Astrocyte (in vitro differentiated cells and primary cell): ENCODE results near the gene KLHL30. TPM values are rescaled to one million over a fixed set of nuclear protein-coding genes. Genes with fewer than 3 reads are reported as not detected.

Experiments
- DNase-seq: peaks from one replicate; pipeline ENCODE4 v3.0.0-alpha.2; 2010; ENCODE audit warnings: low read depth
- FAIRE-seq: peaks from 2 replicates; lab custom pipeline; 2011; peaks lifted over from hg19 to GRCh38; lab: Jason Lieb, UNC
- H2AFZ ChIP-seq: 2 replicates; pipeline ENCODE4 v1.6.0; 2012; ENCODE audit warnings: low read depth, low read length, inconsistent platforms
- H3K27ac ChIP-seq: 2 replicates; pipeline ENCODE4 v1.5.1; 2011; ENCODE audit warnings: low read depth, low read length, inconsistent platforms
- H3K27me3 ChIP-seq: 2 replicates; pipeline ENCODE4 v1.6.0; 2011; ENCODE audit warnings: low read length, inconsistent platforms; ENCODE audit not compliant: insufficient read depth
- H3K36me3 ChIP-seq: 2 replicates; pipeline ENCODE4 v1.5.1; 2011; ENCODE audit warnings: low read length, inconsistent platforms; ENCODE audit not compliant: insufficient read depth
- H3K4me1 ChIP-seq: 2 replicates; pipeline ENCODE4 v1.5.1; 2011; ENCODE audit warnings: low read length, inconsistent platforms; ENCODE audit not compliant: insufficient read depth
- H3K4me2 ChIP-seq: 2 replicates; pipeline ENCODE4 v1.6.0; 2012; ENCODE audit warnings: low read length, inconsistent platforms
- H3K4me3 ChIP-seq: 2 replicates; pipeline ENCODE4 v1.5.1; 2011; ENCODE audit warnings: low read depth, mild to moderate bottlenecking, low read length, inconsistent platforms; ENCODE audit not compliant: insufficient read depth
- H3K79me2 ChIP-seq: 2 replicates; pipeline ENCODE4 v1.6.0; 2012; ENCODE audit warnings: mild to moderate bottlenecking, low read length, inconsistent platforms; ENCODE audit not compliant: insufficient read depth
- H3K9ac ChIP-seq: 2 replicates; pipeline ENCODE4 v1.6.0; 2012; ENCODE audit warnings: mild to moderate bottlenecking, low read length, inconsistent platforms
- H3K9me3 ChIP-seq: 2 replicates; pipeline ENCODE4 v1.5.1; 2012; ENCODE audit warnings: low read depth, mild to moderate bottlenecking, low read length, inconsistent platforms; ENCODE audit not compliant: insufficient read depth
- H4K20me1 ChIP-seq: 2 replicates; pipeline ENCODE4 v1.6.0; 2012; ENCODE audit warnings: low read length, inconsistent platforms; ENCODE audit not compliant: insufficient read depth
- H3K27ac Mint-ChIP-seq: one replicate; pipeline ENCODE4 v1.8.0; 2021; ENCODE audit warnings: mild to moderate bottlenecking, mixed read lengths; ENCODE audit not compliant: unreplicated experiment
- H3K27me3 Mint-ChIP-seq: one replicate; pipeline ENCODE4 v1.8.0; 2021; ENCODE audit warnings: low read depth, mixed read lengths; ENCODE audit not compliant: unreplicated experiment
- H3K36me3 Mint-ChIP-seq: one replicate; pipeline ENCODE4 v1.8.0; 2021; ENCODE audit warnings: low read depth, mixed read lengths; ENCODE audit not compliant: unreplicated experiment
- H3K4me1 Mint-ChIP-seq: one replicate; pipeline ENCODE4 v1.8.0; 2021; ENCODE audit warnings: low read depth, mixed read lengths; ENCODE audit not compliant: unreplicated experiment
- H3K4me3 Mint-ChIP-seq: one replicate; pipeline ENCODE4 v1.8.0; 2021; ENCODE audit warnings: mild to moderate bottlenecking, moderate library complexity, mixed read lengths; ENCODE audit not compliant: unreplicated experiment
- H3K9me3 Mint-ChIP-seq: one replicate; pipeline ENCODE4 v1.8.0; 2021; ENCODE audit warnings: mild to moderate bottlenecking, mixed read lengths; ENCODE audit not compliant: unreplicated experiment
- EZH2 ChIP-seq: IDR thresholded peaks from 2 replicates; pipeline ENCODE4 v1.6.1; 2012; ENCODE audit warnings: mild to moderate bottlenecking, low read length, inconsistent platforms; ENCODE audit not compliant: insufficient read depth
- total RNA-seq: library from RNA; stranded (reverse); gene quantifications from 2 replicates; pipeline ENCODE4 v1.2.1, GENCODE V29; 2021
- TF ChIP-seq, protein P1 (sequence below): IDR thresholded peaks from 2 replicates; pipeline ENCODE4 v1.5.1; 2011; ENCODE audit warnings: low read depth, mild to moderate bottlenecking, inconsistent platforms, low read length, moderate library complexity; ENCODE audit not compliant: insufficient read depth

The KLHL30 gene
- total RNA-seq, 1 donor from 2014 or later = 0.59 TPM

DNA sequence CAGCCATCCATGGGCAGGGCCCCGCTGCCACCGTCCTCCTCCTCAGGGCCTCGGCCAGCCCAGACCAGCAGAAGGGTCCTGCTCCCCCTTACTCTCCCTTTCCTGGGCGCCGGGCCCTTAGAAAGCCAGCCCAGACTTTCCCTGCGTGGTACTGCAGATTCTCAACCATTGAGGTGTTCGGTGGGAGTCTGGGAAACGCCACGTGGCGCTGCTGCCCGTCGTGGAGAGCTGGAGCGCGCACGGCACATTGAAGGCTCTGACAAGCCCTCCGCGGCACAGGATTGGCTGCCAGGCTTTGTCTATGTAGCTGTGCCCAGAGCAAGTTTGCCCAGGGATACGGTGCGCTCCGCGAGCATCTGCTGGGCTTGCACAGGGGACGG is 10.4 kb upstream of the KLHL30 start:
- H3K4me1 ChIP-seq = no peaks in the 10 kb centered on the region
- no peak overlapping the region for H3K9ac ChIP-seq
- no peak overlapping the region for H3K27ac Mint-ChIP-seq
- no peaks in the 10 kb centered on the region for H3K36me3 Mint-ChIP-seq
- H2AFZ ChIP-seq = peak overlapping the region; percentile 26
- H4K20me1 ChIP-seq = no peaks in the 10 kb centered on the region
- no peak overlapping the region for H3K4me3 ChIP-seq
- no peaks in the 10 kb centered on the region for H3K27me3 ChIP-seq
- TF ChIP-seq, protein P1, sequence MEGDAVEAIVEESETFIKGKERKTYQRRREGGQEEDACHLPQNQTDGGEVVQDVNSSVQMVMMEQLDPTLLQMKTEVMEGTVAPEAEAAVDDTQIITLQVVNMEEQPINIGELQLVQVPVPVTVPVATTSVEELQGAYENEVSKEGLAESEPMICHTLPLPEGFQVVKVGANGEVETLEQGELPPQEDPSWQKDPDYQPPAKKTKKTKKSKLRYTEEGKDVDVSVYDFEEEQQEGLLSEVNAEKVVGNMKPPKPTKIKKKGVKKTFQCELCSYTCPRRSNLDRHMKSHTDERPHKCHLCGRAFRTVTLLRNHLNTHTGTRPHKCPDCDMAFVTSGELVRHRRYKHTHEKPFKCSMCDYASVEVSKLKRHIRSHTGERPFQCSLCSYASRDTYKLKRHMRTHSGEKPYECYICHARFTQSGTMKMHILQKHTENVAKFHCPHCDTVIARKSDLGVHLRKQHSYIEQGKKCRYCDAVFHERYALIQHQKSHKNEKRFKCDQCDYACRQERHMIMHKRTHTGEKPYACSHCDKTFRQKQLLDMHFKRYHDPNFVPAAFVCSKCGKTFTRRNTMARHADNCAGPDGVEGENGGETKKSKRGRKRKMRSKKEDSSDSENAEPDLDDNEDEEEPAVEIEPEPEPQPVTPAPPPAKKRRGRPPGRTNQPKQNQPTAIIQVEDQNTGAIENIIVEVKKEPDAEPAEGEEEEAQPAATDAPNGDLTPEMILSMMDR = no peak
- no peak for TF ChIP-seq EZH2
- no peaks in the 10 kb centered on the region for H3K4me1 Mint-ChIP-seq
- H3K4me2 ChIP-seq = no peak overlapping the region
- H3K27ac ChIP-seq = no peak overlapping the region
- no peaks in the 10 kb centered on the region for H3K36me3 ChIP-seq
- no peaks in the 10 kb centered on the region for H3K9me3 ChIP-seq
- DNase-seq (no peak), FAIRE-seq (no peak)
- no peaks in the 10 kb centered on the region for H3K9me3 Mint-ChIP-seq
- peaks cover 10% of the 10 kb centered on the region for H3K27me3 Mint-ChIP-seq
- no peak overlapping the region for H3K4me3 Mint-ChIP-seq
- H3K79me2 ChIP-seq = no peaks in the 10 kb centered on the region

GRCh38 chr2:238128534-238129001 is 9.9 kb upstream of the KLHL30 start:
- Histone ChIP-seq H3K27me3 (no peaks in the 10 kb centered on the region), H2AFZ (no peak overlapping the region), H3K9me3 (no peaks in the 10 kb centered on the region), H3K27ac (no peak overlapping the region), H3K36me3 (no peaks in the 10 kb centered on the region), H3K79me2 (no peaks in the 10 kb centered on the region), H3K9ac (no peak overlapping the region), H4K20me1 (no peaks in the 10 kb centered on the region), H3K4me3 (no peak overlapping the region), H3K4me2 (no peak overlapping the region), H3K4me1 (no peaks in the 10 kb centered on the region)
- H3K4me1 Mint-ChIP-seq = no peaks in the 10 kb centered on the region
- no peak for FAIRE-seq
- no peak overlapping the region for H3K27ac Mint-ChIP-seq
- DNase-seq = no peak
- no peaks in the 10 kb centered on the region for H3K36me3 Mint-ChIP-seq
- no peak overlapping the region for H3K4me3 Mint-ChIP-seq
- TF ChIP-seq, protein P1 = no peak
- no peak for TF ChIP-seq EZH2
- no peaks in the 10 kb centered on the region for H3K9me3 Mint-ChIP-seq
- H3K27me3 Mint-ChIP-seq = peaks cover 15% of the 10 kb centered on the region

GRCh38 chr2:238129166-238130010 is 9.1 kb upstream of the KLHL30 start:
- no peaks in the 10 kb centered on the region for H3K27me3 ChIP-seq
- no peaks in the 10 kb centered on the region for H3K4me1 Mint-ChIP-seq
- H3K9me3 Mint-ChIP-seq = no peaks in the 10 kb centered on the region
- FAIRE-seq = no peak
- H3K79me2 ChIP-seq = no peaks in the 10 kb centered on the region
- H3K27me3 Mint-ChIP-seq = peaks cover 18% of the 10 kb centered on the region
- no peaks in the 10 kb centered on the region for H3K4me1 ChIP-seq
- no peak overlapping the region for H3K9ac ChIP-seq
- no peak overlapping the region for H3K4me3 Mint-ChIP-seq
- H2AFZ ChIP-seq = no peak overlapping the region
- H3K36me3 Mint-ChIP-seq = no peaks in the 10 kb centered on the region
- no peak overlapping the region for H3K27ac Mint-ChIP-seq
- H3K4me2 ChIP-seq = no peak overlapping the region
- TF ChIP-seq EZH2 = no peak
- TF ChIP-seq, protein P1 = no peak
- H3K36me3 ChIP-seq = no peaks in the 10 kb centered on the region
- H3K9me3 ChIP-seq = no peaks in the 10 kb centered on the region
- H4K20me1 ChIP-seq = no peaks in the 10 kb centered on the region
- no peak for DNase-seq
- no peak overlapping the region for H3K4me3 ChIP-seq
- H3K27ac ChIP-seq = no peak overlapping the region
